CD1c-positive myeloid dendritic cell (primary cell): ENCODE data around the gene RAC2.

Source experiments
- DNase-seq: peaks from one replicate; pipeline ENCODE4 v3.0.0-alpha.2; 2016; ENCODE audit errors: extremely low spot score

Gene RAC2

DNA sequence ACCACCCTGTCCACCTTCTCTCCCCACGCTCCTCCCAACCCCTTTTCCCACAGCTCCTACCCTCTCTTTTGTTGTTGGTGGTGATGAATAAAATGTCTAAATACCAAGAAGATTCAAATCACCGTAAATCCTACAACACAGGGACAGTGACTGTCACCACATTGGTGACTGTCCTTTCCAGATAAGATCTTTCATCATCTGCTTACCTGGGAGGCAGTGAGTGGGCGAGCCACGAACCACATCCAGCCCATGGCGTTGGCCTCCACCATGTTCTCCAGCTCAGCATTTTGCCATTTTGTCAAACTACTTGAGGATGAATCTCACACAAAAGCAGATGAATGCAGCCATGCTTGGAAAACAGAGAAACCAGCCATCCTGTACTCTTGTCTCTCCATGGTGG, 31.6 kb upstream of the RAC2 start:
- DNase-seq = peak; percentile 18

DNA sequence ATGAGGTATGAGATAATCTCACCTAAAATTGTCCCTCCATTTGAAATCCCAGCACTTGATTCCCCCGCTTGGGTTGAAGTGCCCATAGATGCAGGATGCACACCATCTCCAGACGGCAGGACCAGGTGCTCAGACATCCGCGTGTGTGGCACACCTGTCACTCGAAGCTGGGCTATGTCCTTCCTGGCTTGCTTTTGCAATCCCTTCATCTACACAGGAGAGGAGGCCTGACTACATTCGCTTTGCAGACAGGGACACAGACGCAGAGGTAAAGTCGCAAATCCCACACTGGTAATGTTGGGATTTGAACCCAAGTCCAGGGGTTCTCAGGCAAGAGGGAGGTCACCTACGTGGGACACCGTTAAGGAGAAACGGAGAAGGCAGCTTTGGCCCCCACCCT, 31.1 kb upstream of the RAC2 start:
- DNase-seq = no peak

DNA sequence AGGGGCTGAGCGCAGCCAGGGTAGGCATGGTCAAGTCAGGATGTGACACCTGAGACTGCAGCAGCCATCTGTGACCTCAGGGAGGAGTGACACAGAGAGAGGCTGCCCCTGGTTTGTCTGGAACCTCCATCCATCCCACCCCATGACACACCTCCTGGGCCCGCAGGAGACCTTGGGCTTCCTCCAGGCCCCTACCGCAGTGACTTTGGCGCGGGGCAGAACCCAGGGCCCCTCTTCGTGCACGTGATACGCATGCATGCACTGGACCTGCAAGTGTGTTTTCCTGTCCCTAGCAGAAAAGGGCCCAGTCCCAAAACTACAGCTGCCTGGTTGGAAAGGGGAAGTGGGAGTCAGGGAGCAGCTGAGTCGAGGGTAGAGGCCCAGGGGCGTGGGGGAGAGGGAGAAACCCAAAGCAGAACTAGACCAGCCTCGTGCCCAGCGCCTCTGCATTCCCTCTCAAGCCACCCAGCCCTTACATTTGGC, 30.4 kb upstream of the RAC2 start:
- peak; percentile 95 for DNase-seq

DNA sequence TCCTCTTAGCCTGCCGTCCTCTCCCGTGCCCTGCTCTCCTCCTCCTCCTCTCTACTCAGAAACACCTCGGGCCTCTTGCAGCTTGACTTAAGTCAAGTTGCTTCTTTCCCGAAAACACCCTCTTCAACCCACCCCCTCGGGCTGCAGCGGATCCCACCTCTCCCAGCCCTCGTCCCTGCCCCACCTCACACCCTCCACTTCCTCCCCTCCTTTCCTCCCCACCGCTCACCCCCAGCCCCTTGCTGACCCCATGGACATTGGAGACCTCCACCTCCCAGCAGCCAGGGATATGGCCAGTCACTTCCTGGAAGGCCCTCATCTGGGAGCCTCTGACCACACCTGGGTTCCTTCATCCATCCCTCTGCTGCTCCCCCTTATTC, 29.8 kb upstream of the RAC2 start:
- DNase-seq = no peak

DNA sequence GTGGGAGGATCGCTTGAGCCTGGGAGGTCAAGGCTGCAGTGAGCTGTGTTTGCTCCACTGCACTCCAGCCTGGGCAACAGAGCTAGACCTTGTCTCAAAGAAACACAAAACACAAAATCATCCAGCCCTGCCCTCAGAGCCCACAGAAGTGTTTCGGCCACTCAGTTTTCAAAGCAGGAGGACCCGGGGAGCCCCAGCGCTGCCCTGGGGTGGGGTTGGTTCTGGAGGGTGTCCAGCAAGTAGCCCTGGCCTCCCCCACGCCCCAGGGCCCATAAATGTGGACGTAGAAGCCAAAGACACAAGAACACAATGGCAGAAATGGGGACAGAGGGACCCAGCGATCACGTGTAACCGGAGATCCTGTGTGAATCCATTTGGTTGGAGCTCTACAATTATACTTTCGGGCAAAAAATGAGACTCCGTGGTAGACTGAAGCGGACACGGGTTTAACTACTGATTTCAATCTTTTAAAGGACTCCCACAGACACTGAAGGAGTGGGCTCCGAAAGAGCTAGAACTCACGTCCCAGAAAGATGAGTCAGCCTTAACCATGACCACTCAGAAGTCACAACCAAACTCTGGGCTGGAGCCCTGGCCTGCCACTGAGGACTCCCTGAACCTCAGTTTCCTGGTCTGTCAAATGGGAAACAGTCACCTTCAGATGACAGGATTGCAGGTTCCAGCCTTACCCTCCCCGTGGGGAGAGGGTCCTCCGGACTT, 29.2 kb upstream of the RAC2 start:
- DNase-seq = peak; percentile 84

DNA sequence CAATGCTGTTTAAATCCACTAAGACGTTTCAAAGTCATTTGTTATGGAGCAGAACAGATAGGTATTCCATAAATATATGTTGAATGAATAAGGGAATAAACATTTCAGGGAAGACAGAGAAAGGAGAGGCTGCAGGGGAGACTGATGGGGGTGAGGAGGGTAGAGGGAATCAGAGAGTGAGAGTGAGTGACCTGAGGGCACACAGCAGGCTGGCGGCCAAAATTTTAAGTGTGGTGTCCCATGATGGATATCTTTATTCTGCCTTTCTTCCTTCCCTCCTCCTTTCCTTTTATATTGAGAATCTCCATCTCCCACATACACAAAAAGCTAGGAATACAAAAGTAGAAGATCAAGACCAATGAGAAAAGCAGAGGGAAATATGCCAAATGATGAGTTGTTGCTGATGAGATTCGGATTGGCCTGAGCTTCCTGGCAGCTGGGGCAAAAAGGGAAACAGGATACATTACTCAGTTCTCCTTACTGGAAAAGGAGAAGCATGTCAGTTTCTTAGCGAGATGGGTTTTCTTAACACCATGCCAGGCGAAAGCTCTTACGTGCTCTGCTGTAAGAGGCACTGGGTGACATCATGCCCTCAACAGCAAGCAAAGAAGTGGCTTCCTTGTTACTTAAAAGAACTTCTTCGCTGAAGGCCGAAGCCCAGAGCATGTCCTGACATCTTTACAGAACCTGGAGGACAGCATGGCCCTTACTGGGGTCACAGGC, 27.0 kb upstream of the RAC2 start:
- DNase-seq = peak; percentile 93

DNA sequence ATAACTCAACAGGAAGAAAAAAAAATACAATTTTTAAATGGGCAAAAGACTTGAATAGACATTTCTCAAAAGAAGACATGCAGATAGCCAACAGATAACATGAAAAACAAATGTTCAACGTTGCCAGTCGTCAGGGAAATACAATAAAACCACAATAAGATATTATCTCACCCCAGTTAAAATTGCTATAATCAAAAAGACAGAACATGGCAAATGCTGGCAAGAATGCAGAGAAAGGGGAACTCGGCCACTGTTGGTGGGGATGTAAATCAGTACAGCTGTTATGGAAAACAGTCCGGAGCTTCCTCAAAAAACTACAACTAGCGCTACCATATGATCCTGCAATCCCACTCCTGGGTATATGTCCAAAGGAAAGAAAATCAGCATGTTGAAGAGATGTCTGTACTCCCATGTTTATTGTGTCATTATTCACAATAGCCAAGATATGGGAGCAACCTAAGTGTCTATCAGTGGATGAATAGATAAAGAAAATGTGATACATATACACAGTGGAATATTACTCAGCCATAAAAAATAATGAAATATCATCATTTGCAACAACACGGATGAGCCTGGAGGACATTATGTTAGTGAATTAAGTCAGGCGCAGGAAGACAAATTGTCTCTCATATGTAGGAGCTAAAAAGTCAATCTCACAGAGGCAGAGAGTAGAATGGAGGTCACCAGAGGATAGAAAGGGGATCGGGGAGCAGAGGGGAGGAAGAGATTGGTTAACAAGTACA, 26.0 kb upstream of the RAC2 start:
- DNase-seq = peak; percentile 77

DNA sequence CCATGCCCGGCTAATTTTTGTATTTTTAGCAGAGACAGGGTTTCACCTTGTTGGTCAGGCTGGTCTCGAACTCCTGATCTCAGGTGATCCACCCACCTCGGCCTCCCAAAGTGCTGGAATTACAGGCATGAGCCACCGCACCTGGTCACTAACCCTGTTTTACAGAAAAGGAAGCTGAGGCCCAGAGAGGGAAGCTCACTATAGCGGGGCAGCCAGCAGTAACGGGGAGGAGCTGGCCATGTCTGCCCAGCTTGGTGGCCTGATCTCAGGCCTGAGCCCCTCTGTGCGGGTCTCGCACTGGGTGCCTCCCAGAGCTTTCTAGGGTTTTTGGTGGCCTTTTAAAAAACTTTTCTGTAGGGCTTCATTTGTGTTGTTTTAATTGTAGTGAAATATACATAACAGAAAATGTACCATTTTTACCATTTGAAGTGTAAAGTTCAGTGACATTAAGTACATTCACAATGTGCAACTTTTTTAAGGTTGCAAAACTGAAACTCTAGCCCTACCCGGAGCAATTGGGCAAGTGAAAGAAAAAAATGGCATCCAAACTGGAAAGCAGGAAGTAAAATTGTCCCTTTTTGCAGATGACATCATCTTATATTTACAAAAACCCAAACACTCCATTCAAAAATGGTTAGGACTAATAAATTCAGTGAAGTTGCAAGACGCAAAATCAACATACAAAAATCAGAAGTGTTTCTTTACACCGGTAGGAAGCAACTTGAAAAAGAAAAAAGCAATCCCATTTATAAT, 23.8 kb upstream of the RAC2 start:
- peak; percentile 92 for DNase-seq

DNA sequence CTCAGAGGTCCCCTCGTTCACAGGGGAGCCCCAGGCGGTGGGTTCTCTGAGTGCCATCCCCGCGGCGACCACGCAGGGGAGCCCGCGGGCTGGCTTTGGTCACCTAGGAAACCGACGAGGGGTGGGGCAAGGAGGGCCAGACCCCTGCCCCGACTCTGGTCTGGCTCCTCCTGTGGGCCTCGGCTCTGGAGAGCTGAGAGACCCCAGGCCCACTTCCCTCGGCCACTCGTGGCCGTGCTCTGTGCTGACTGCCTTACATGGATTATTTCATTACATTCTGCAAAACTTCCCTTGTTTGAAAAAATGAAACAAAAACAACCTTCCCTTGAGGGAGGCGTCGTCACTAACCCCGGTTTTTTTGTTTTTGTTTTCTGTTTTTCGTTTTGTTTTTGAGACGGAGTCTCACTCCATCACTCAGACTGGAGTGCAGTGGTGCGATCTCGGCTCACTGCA, 23.1 kb upstream of the RAC2 start:
- peak; percentile 54 for DNase-seq

DNA sequence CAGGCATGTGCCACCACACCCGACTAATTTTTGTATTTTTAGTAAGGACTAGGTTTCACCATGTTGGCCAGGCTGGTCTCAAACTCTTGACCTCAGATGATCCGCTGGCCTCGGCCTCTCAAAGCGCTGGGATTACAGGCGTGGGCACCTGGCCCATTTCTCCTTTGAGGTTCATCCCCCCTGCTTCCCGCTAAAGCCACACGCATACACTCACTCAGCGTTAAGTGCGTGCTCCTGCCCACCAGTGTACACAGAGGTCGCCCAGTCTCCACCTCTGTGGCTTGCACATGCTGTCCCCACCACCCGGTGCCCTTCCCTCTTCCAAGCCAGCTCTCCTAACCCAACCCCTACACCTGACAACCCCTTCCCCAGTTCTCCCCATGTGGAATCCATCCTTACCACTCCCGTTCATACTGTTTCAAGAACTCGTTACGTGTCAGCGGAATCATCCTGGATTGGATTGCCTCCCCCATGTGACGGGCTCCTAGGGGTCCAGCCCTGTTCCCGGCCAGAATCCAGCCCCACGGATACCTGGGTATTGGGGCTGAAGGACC, 22.6 kb upstream of the RAC2 start:
- DNase-seq = peak; percentile 20

DNA sequence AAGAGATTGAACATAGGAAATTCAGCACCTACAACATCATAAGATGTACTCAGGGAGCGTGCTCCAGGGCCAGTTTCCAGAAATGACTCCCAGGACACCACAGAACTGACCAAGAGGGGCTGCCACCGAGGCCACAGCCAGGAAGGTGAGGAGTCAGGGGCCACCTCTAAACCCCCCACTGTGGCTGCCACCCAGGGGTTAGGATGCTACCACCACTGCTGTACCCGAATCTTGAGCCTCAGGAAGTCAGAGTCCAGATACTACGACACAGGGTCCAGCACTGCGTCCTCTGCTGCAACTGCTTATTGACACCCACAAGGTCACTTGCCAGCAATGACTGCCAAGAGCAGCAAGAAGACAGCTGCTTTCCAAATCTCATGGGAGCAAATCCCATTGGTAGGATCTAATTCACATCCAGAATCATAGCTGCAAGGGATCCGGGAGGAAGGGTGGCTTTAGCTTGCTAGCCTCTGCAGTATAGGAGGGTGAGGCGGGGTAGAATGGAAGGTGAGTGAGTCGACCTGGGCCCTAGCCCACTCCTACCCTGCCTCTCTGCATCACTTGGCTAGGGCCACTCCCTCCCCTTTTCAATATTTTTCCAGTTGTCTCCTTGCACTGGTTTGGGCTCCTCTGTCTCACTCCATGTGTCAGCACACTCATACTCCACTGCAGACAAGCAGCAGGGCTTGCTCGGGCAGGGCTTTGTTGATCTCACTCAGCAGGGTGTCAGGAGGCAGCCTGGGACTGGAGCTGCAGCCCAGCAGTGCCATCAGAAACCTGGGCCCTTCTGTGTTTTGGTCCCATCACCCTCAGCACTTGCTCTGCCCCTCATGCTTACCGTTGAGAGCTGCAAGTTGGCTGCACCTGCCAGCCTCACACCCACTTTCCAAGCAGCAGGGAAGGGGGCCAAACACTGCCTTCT, 20.2 kb upstream of the RAC2 start:
- DNase-seq = no peak

DNA sequence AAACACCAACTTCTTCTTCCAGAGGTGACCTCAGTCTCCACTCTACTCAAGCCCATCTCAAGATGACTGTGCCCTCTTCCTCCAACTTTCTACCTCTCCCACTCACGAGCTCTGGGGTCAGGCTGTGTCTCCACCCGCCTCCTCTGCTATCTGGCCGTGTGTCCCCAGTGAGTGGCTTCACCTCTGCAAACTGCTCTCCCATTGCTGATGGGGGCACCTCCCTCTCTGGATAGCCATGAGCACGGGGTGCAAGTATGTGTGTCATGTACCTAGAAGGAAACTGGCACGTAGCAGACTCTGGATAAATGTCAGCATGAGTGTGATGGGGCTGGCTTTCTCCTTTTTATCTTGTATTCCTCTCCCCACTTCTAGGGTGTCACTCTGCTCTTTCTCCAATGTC, 18.3 kb upstream of the RAC2 start:
- no peak for DNase-seq

DNA sequence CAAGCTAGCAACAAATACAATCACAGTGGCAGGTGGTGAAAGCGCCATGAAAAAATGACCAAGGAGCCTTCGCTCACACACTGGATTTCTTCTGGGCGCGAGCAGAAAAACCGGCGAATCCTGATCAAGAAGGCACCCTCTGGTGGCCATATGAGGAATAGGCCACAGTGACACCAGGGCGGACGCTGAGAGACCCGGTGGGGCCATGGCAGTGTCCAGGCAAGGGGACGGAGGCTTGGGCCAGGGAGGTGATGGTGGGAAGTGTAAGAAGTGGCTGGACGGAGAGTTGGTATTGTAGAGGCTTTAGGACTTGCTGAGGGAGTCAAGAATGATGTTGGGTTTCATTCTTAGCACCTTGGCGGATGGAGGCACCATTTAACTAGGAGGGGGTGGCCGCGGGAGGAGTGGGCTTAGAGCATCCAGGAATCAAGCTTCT, 16.9 kb upstream of the RAC2 start:
- DNase-seq = peak; percentile 76

DNA sequence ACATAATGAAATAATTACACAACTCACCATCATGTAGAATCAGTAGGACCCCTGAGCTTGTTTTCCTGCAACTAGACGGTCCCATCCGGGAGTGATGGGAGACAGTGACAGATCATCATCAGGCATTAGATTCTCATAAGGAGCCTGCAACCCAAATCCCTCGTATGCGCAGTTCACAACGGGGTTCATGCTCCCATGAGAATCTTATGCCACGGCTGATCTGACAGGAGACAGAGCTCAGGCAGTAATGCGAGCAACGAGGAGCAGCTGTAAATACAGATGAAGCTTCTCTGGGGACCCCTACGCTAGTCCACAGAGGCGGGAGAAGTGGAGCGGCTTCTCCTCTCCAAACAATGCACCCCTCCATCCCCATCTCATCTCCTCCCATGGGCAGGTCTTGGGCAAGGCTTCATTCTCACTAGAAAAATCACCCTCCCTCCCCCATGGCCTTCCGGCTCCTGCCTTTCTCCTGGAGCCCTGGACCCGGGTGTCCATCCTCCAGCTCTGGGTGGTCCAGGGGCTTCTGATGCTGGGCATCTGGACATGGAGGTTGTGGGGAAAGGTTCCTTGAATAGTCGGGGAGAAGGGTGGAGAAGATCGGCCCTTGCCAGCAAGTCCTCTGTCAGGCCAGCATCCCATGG, 16.2 kb upstream of the RAC2 start:
- no peak for DNase-seq

DNA sequence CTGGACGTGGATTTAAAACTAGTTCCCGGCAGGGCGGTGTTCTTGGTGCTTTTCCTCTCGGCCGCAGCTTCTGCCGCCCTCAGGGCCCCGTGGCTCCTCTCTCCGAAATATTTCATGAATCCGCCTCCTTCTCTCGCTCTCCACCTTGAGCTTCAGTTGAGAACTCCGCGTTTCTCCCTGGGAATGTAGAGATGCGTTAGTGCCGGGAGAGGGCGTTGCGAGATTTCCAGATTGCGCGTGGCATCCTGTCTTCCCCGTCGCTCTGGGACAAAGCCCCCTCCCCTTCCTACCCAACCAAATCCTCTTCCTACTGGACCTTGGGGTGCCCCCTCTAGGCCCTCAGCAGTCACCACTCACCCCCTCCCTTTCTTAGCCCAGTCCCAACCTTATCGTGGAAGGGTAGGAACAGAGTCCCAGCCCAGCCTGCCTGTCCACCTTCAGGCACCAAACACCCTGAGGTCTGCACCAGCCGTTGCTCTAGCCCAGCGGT, 15.5 kb upstream of the RAC2 start:
- DNase-seq = peak; percentile 52

DNA sequence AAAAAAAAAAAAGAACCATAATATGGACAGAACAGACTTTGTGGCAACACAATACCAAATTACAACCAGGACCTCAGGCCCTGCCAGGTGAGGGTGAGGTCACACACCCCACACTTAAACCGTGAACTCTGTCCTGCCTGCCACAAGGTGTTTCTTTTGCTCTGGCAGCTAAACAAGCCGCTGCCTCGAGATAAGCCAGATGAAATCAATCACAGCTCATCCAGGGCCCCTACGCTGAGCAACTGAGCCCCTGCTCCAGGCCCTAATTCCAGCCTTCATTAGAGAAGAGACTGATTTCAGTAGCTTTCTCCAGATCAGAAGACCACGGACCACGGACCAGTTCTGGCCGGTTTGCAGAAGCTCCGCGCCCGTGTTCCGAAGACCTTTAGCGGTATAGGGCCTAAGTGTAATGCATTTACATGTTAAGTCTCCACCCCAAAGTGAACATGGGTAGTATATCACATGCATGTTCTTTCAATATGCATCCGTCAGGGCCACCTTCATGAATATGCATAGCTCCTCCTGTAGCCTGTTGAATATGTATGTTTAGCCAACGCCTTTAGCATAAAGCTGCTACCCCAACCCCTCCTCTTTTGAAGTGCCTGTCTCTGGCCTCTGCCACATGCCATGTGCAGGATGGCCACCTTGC, 14.8 kb upstream of the RAC2 start:
- no peak for DNase-seq

DNA sequence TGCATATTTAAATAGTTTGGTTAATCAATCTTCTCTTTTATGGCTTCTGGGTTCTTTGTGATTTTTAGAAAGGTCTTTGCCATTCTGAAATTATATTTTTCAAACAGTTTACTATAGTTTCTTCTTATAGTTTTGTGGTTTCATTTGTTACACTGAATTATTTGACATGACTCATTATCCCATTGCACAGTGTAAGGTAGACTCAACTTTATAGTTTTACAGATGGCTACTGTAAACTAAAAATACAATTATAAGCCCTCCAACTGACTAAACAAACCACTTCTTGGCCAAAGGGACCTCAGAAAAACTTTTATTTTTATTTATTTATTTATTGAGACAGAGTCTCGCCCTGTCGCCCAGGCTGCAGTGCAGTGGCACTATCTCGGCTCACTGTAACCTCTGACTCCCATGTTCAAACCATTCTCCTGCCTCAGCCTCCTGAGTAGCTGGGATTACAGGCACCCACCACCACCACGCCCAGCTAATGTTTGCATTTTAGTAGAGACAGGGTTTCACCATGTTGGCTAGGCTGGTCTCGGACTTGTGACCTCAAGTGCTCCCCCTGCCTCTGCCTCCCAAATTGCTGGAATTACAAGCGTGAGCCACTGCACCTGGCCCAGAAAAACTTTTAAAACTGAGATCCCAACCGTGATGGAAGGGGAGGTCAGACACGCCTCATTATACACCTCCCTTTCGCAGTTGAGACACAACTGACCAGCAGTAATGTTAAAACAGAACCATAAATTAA, 14.1 kb upstream of the RAC2 start:
- no peak for DNase-seq

DNA sequence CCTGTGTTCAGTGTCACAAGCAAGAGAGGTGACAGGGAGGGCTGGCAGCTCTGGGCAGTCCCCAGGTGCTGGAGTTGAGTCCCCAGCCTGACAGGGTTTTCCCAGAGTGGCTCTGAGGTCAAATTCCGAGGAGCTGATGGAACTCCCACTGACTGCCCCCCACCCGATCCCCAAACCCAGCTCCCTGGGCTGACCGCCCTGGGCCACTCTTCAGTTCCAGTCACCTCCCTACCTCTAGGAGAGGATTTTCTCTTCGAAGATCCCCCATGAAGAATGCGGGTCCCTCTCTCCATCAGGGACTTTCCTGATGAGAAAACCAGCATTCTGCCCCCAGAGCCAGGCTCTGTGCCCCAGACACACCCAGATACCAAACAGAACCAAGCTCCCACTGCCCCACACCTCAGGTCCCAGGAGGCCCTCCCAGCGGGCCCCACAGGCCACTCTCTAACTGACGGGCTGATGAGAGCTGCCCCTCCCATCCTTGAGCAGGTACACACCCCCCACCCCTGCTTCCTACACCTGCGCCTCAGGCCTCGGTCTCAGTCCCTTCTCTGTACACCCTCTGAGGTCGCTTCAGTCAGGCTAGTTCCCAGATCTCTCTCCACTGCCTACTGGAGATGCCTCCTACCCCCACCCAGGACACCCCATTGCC, 12.1 kb upstream of the RAC2 start:
- DNase-seq = no peak
